PC-3 (cell line): Measurements from ENCODE around the gene ARRB2. TPM values are rescaled to one million over a fixed set of nuclear protein-coding genes. Genes with fewer than 3 reads are reported as not detected.

ENCODE experiments used
- ATAC-seq: fragments of 200-7000 bp; cut with Tn5 transposase; 2 replicates; pipeline ENCODE4 v1.9.1; 2020; ENCODE audit warnings: mild to moderate bottlenecking, moderate library complexity
- BruUV-seq: library from RNA; stranded (reverse); fragments of 400-500 nt; replicated peaks from 2 replicates; lab custom pipeline; 2021; lab: Mats Ljungman, UMichigan
- CTCF ChIA-PET: fragments of 300-600 bp; sonication (Branson Sonifier 250); formaldehyde crosslinking; loops from one replicate; lab custom pipeline; 2022; ENCODE audit warnings: antibody characterized with exemption; lab: Charles Lee
- POLR2A ChIA-PET: fragments of 300-600 bp; sonication (Branson Sonifier 250); formaldehyde crosslinking; loops from one replicate; lab custom pipeline; 2022; ENCODE audit warnings: antibody characterized with exemption; ENCODE audit not compliant: unreplicated experiment; lab: Charles Lee
- DNase-seq: peaks from one replicate; pipeline ENCODE4 v3.0.0-alpha.2; 2015
- H2AFZ ChIP-seq: fragments of 300-600 bp; sonication (generic); 2 replicates; pipeline ENCODE4 v1.6.0; 2016; ENCODE audit warnings: antibody characterized with exemption, low read length
- H3F3A ChIP-seq: fragments of 300-600 bp; sonication (generic); one replicate; pipeline ENCODE4 v1.6.0; 2017; ENCODE audit warnings: antibody characterized with exemption, low read length, control low read depth, mild to moderate bottlenecking; ENCODE audit not compliant: unreplicated experiment
- H3K27ac ChIP-seq: fragments of 300-600 bp; sonication (generic); 2 replicates; pipeline ENCODE4 v1.5.1; 2016; ENCODE audit warnings: mild to moderate bottlenecking, low read length
- H3K27me3 ChIP-seq: fragments of 300-600 bp; sonication (generic); 2 replicates; pipeline ENCODE4 v1.6.1; 2016; ENCODE audit warnings: low read length, mixed read lengths
- H3K36me3 ChIP-seq: fragments of 300-600 bp; sonication (generic); 2 replicates; pipeline ENCODE4 v1.6.1; 2016; ENCODE audit warnings: low read depth, mixed run types, low read length, mixed read lengths
- H3K4me1 ChIP-seq: fragments of 300-600 bp; sonication (generic); 2 replicates; pipeline ENCODE4 v1.5.1; 2016; ENCODE audit warnings: low read length; ENCODE audit not compliant: insufficient read depth
- H3K4me2 ChIP-seq: fragments of 300-600 bp; sonication (generic); 2 replicates; pipeline ENCODE4 v1.6.0; 2016; ENCODE audit warnings: low read length
- H3K4me3 ChIP-seq: fragments of 300-600 bp; sonication (generic); 2 replicates; pipeline ENCODE4 v1.5.1; 2016; ENCODE audit warnings: mild to moderate bottlenecking, low read length, mixed read lengths
- H3K79me2 ChIP-seq: fragments of 300-600 bp; sonication (generic); 2 replicates; pipeline ENCODE4 v1.6.1; 2017; ENCODE audit warnings: low read length, mixed read lengths
- H3K9ac ChIP-seq: fragments of 300-600 bp; sonication (generic); 2 replicates; pipeline ENCODE4 v1.6.0; 2016; ENCODE audit warnings: mild to moderate bottlenecking, low read length
- H3K9me2 ChIP-seq: fragments of 300-600 bp; sonication (generic); replicated peaks from 2 replicates; pipeline ENCODE4 v1.6.1; 2016; ENCODE audit warnings: mixed run types, low read length, mixed read lengths
- H3K9me3 ChIP-seq: fragments of 300-600 bp; sonication (generic); 2 replicates; pipeline ENCODE4 v1.6.1; 2016; ENCODE audit warnings: low read length, mixed read lengths
- H4K20me1 ChIP-seq: fragments of 300-600 bp; sonication (generic); 2 replicates; pipeline ENCODE4 v1.6.1; 2016; ENCODE audit warnings: low read length, mixed read lengths
- CTCF ChIP-seq: fragments of 300-600 bp; sonication (generic); conservative IDR thresholded peaks from 2 replicates; pipeline ENCODE4 v1.5.1; 2017; ENCODE audit warnings: antibody characterized with exemption, low read depth, mild to moderate bottlenecking, low read length
- EZH2 ChIP-seq: fragments of 300-600 bp; sonication (generic); IDR thresholded peaks from one replicate; pipeline ENCODE4 v1.6.1; 2017; ENCODE audit warnings: antibody characterized with exemption, mild to moderate bottlenecking, low read length; ENCODE audit not compliant: unreplicated experiment
- EZH2phosphoT487 ChIP-seq: fragments of 300-600 bp; sonication (generic); IDR thresholded peaks from 2 replicates; pipeline ENCODE4 v1.6.1; 2018; ENCODE audit warnings: mild to moderate bottlenecking, antibody characterized with exemption, low read length, borderline replicate concordance
- intact Hi-C: fragments of 100-400 bp; cut with micrococcal nuclease; formaldehyde crosslinking; loops from 2 replicates; pipeline ENCODE4 v1.9.0; 2023
- total RNA-seq: library from RNA; depleted of rRNA; stranded (reverse); fragments of >200 nt; gene quantifications from 2 replicates; pipeline ENCODE4 v1.2.3, GENCODE V29; 2014

Gene ARRB2
- total RNA-seq, 1 experiment from 2014 or later: 28.1 TPM

DNA sequence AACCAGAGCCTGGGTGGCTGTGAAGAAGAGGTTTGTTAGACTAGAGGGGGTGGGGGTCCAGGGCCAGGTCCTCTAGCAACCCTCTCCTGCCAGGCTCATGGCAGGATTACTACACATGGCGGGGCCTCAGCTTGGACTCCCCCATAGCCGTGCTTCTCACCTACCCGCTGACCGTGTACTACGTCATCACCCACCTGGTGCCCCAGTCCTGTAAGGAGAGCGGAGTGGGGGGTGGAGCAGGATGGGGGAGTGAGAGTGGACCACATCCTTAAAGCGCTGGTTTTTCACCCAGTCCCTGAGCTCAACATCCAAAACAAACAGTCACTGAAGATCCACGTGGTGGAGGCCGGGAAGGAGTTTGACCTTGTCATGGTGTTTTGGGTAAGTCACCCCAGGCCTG lies 33.5 kb downstream of the ARRB2 start:
- DNase-seq (no peak), ATAC-seq (no peak)
- H3K4me1 ChIP-seq: peaks cover 1% of the 10 kb centered on the region
- H3K36me3 ChIP-seq: no peaks in the 10 kb centered on the region
- BruUV-seq: no TSS peak
- ChIA-PET POLR2A (no interaction called here), CTCF (interaction anchor here (0.7 kb wide), 1 partner anchor 47 kb away, joined by 3 read pairs; no protein-coding TSS in a partner anchor)
- H3K27ac ChIP-seq: no peak overlapping the region
- no peaks in the 10 kb centered on the region for H3K9me3 ChIP-seq
- TF ChIP-seq EZH2 (no peak), CTCF (no peak), EZH2phosphoT487 (no peak)
- no peaks in the 10 kb centered on the region for H3F3A ChIP-seq
- no peak overlapping the region for H3K4me3 ChIP-seq
- H3K27me3 ChIP-seq: no peaks in the 10 kb centered on the region
- H3K9me2 ChIP-seq: no peaks in the 10 kb centered on the region
- intact Hi-C loops: no loop called here
- no peaks in the 10 kb centered on the region for H4K20me1 ChIP-seq
- H3K79me2 ChIP-seq: peaks cover 2% of the 10 kb centered on the region; the same call in 1 of the 2 replicates
- no peak overlapping the region for H2AFZ ChIP-seq
- H3K4me2 ChIP-seq: no peak overlapping the region
- H3K9ac ChIP-seq: no peak overlapping the region

DNA sequence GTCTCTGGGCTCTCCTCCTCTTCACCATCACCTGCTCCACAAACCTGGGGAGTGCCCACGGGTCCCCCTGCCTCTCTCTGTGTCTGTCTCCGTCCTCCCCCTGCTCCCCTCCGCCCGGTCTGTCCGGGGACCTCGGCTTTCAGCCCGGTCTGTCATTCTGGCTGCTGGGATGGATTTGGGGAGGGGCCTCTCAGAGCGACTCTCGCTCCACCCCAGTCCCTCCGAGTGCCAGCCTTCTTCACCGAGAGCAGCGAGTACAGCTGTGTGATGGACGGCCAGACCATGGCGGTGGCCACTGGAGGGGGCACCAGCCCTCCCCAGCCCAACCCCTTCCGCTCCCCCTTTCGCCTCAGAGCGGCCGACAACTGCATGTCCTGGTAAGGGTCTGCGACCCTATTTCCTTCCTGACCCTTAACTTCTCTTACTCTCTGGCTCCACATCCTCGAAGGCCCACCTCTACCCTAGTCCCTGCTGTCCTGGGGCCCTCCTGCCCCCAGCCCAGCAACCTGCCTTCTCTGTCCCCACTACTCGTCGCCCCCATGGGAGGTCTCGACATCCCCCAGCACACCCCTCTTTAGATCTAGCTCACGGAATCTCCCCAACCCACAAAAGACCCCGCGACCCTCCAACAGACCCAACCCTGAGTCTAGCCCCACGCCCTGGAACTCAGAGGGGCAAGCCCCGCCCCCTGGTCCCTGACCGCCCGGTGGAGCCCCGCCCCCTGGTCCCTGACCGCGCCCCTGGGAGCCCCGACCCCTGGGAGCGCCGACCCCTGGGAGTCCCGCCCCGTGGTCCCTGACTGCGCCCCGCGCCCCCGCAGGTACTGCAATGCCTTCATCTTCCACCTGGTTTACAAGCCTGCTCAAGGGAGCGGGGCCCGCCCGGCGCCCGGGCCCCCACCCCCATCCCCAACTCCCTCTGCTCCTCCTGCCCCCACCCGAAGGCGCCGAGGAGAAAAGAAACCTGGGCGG lies 34.9 kb downstream of the ARRB2 start:
- Histone ChIP-seq H3K79me2 (no peaks in the 10 kb centered on the region), H3K9me3 (no peaks in the 10 kb centered on the region), H2AFZ (no peak overlapping the region), H4K20me1 (no peaks in the 10 kb centered on the region), H3K4me3 (no peak overlapping the region), H3K27ac (no peak overlapping the region), H3F3A (no peaks in the 10 kb centered on the region), H3K9ac (no peak overlapping the region), H3K27me3 (no peaks in the 10 kb centered on the region), H3K9me2 (no peaks in the 10 kb centered on the region), H3K4me1 (no peaks in the 10 kb centered on the region), H3K4me2 (no peak overlapping the region), H3K36me3 (no peaks in the 10 kb centered on the region)
- no peak for ATAC-seq
- DNase-seq: no peak
- BruUV-seq: no TSS peak
- ChIA-PET CTCF (no interaction called here), POLR2A (no interaction called here)
- TF ChIP-seq CTCF (no peak), EZH2phosphoT487 (no peak), EZH2 (no peak)
- intact Hi-C loops: no loop called here

- no peak for TF ChIP-seq EZH2
- CTCF ChIA-PET: no interaction called here
- no TSS peak for BruUV-seq
- Histone ChIP-seq H3K4me3 (no peak overlapping the region), H3K9me3 (no peaks in the 10 kb centered on the region), H4K20me1 (no peaks in the 10 kb centered on the region), H3K27ac (no peak overlapping the region), H3K4me2 (no peak overlapping the region), H3K4me1 (no peaks in the 10 kb centered on the region), H3F3A (no peaks in the 10 kb centered on the region), H3K9me2 (no peaks in the 10 kb centered on the region), H3K27me3 (no peaks in the 10 kb centered on the region), H3K9ac (no peak overlapping the region), H2AFZ (no peak overlapping the region), H3K79me2 (no peaks in the 10 kb centered on the region), H3K36me3 (no peaks in the 10 kb centered on the region)
- POLR2A ChIA-PET: no interaction called here
- intact Hi-C loops: no loop called here
- no peak for ATAC-seq
- DNase-seq: no peak
Observed at GRCh38 chr17:4747847-4748246, 37.4 kb downstream of the ARRB2 start.
